HK-2 (cell line): ENCODE results near the gene COQ9.
"Not testable (repeated sequence)": the region's sequence is repeated elsewhere in the genome, so short reads cannot be mapped to it uniquely, and the experiment has no call there.

Experiments used
- DNase-seq: peaks from one replicate; pipeline ENCODE4 v3.0.0-alpha.2; 2018; ENCODE audit not compliant: unreplicated experiment

Gene COQ9

GRCh38 chr16:57485916-57486857 is 38.9 kb downstream of the COQ9 start, which contains the start of gene DOK4:
TSS of gene DOK4 (minus strand) at chr16:57486493. CDS start at chr16:57479507, 6,986 bp downstream.
- DNase-seq, result peak; percentile 85

GRCh38 chr16:57486858-57487834 is 39.9 kb downstream of the COQ9 start:
- peak; percentile 29 for DNase-seq

- DNase-seq, result no peak
Measured at GRCh38 chr16:57489229-57489628, 42.0 kb downstream of the COQ9 start.

GRCh38 chr16:57493767-57494166 is 46.5 kb downstream of the COQ9 start:
- DNase-seq, result no peak

- DNase-seq, result no peak
Measured at GRCh38 chr16:57497121-57497520, 49.8 kb downstream of the COQ9 start.

- DNase-seq, result no peak
Measured at GRCh38 chr16:57498031-57498430, 50.8 kb downstream of the COQ9 start.

GRCh38 chr16:57499941-57500340 is 52.7 kb downstream of the COQ9 start:
- not testable (repeated sequence) for DNase-seq

GRCh38 chr16:57500578-57501111 is 53.4 kb downstream of the COQ9 start:
- no peak for DNase-seq

- DNase-seq, result no peak
Measured at GRCh38 chr16:57501492-57501891, 54.2 kb downstream of the COQ9 start.

GRCh38 chr16:57502048-57502775 is 54.9 kb downstream of the COQ9 start:
- no peak for DNase-seq

GRCh38 chr16:57503366-57503765 is 56.1 kb downstream of the COQ9 start:
- no peak for DNase-seq

GRCh38 chr16:57504001-57504400 is 56.7 kb downstream of the COQ9 start:
- DNase-seq, result no peak

GRCh38 chr16:57504491-57504890 is 57.2 kb downstream of the COQ9 start:
- DNase-seq, result no peak

- DNase-seq, result no peak
Measured at GRCh38 chr16:57505169-57505568, 57.9 kb downstream of the COQ9 start.

- DNase-seq, result no peak
Measured at GRCh38 chr16:57507136-57508034, 60.1 kb downstream of the COQ9 start.

- no peak for DNase-seq
Measured at GRCh38 chr16:57508035-57508425, 60.8 kb downstream of the COQ9 start.

GRCh38 chr16:57509231-57509923 is 62.1 kb downstream of the COQ9 start:
- no peak for DNase-seq

- DNase-seq, result no peak
Measured at GRCh38 chr16:57510016-57510871, 63.0 kb downstream of the COQ9 start.
